Spleen (tissue), 7 donors: Measurements from ENCODE around the gene NECAB2.

Source experiments
- CTCF ChIP-seq, 11 experiments: fragments of 200-600 bp in 7 of 11; fragments of 450-650 bp in 4 of 11; sonication (generic) in 4 of 11; IDR thresholded peaks in 8 of 11; conservative IDR thresholded peaks in 3 of 11; 1 replicate in 7 of 11; 2 replicates in 4 of 11; pipeline versions ENCODE4 v1.4.0 to v1.8.0; 2016 to 2021; ENCODE audit warnings: antibody characterized with exemption in 11 of 11, inconsistent platforms in 4 of 11, mild to moderate bottlenecking in 1 of 11
- POLR2A ChIP-seq, 3 donors: fragments of 450-650 bp; IDR thresholded peaks; one replicate each; pipeline ENCODE4 v1.5.1; 2017; ENCODE audit warnings: antibody characterized with exemption in 3 of 3, mild to moderate bottlenecking in 1 of 3
- POLR2AphosphoS5 ChIP-seq, 3 donors: sonication (generic); formaldehyde crosslinking; IDR thresholded peaks; one replicate each; pipeline ENCODE4 v1.5.1; 2017; ENCODE audit warnings: antibody characterized with exemption in 3 of 3
- donor health status: DM: no; HTN: no; CAD: no; lungs with moderate emphysema.
- donor health status: DM: no; HTN: no; CAD: no.
- donor health status: DM: no; HTN: no; CAD: no.

GRCh38 chr16:84036982-84037425, 69.0 kb downstream of the NECAB2 start:
- no peak for TF ChIP-seq CTCF (IDR thresholded peaks at IDR 0.05 in 8 of 11, conservative IDR thresholded peaks at IDR 0.05 in 3 of 11)
- no peak for TF ChIP-seq POLR2A (IDR thresholded peaks at IDR 0.05)
- TF ChIP-seq POLR2AphosphoS5 (IDR thresholded peaks at IDR 0.05): no peak
